ENCODE results near the gene PAIP1.

PAIP1 gene

DNA sequence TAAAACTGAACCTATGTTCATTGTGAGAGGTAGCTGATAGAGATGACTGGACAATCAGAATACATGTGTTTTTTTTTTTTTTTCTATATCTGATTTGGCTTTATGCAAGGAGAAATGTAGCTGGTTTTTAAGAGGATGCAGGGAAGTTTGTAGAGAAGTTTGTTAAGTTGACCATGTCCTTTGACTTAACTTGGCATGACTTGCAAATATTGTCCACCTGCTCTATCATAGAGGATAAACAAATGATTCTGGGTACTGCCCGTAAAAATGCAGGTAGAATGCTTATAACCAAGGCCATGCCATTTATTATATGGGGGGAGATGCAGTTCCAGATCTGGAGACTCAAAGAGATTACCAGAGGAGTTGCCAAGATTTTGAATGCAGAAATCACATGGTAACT, 32.4 kb upstream of the PAIP1 start:
- no peak for DNase-seq
- Histone ChIP-seq H3K4me1 (no peaks in the 10 kb centered on the region), H3K27me3 (no peaks in the 10 kb centered on the region), H3K9me3 (no peaks in the 10 kb centered on the region), H3K4me3 (no peak overlapping the region), H3K36me3 (no peaks in the 10 kb centered on the region), H3K27ac (no peak overlapping the region)
- intact Hi-C loops (cut with DNase I; ENCODE audit: low total_unique reads): no loop called here
- TF ChIP-seq, protein P1, sequence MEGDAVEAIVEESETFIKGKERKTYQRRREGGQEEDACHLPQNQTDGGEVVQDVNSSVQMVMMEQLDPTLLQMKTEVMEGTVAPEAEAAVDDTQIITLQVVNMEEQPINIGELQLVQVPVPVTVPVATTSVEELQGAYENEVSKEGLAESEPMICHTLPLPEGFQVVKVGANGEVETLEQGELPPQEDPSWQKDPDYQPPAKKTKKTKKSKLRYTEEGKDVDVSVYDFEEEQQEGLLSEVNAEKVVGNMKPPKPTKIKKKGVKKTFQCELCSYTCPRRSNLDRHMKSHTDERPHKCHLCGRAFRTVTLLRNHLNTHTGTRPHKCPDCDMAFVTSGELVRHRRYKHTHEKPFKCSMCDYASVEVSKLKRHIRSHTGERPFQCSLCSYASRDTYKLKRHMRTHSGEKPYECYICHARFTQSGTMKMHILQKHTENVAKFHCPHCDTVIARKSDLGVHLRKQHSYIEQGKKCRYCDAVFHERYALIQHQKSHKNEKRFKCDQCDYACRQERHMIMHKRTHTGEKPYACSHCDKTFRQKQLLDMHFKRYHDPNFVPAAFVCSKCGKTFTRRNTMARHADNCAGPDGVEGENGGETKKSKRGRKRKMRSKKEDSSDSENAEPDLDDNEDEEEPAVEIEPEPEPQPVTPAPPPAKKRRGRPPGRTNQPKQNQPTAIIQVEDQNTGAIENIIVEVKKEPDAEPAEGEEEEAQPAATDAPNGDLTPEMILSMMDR (IDR thresholded peaks at IDR 0.05): no peak

DNA sequence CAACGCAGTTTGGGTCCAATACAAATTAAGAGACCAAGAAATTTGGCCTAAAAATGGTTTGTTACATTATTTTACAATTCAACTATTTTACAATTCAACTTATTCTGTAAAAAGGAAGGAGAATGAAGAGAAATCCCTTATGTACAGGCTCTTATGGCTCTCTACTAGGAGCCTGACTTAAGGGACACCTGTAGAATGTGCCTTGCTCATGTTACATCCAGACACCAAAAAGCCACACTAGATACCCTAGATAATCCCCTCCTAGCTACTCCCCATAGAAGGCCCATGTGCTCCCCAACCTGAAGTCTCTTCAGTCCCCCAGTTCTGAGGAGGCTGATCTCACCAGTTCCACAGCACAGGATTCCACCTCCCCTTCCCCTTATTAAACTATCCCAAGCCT, 32.0 kb upstream of the PAIP1 start:
- Histone ChIP-seq H3K27ac (no peak overlapping the region), H3K36me3 (no peaks in the 10 kb centered on the region), H3K27me3 (no peaks in the 10 kb centered on the region), H3K4me1 (no peaks in the 10 kb centered on the region), H3K9me3 (no peaks in the 10 kb centered on the region), H3K4me3 (no peak overlapping the region)
- TF ChIP-seq, protein P1 (IDR thresholded peaks at IDR 0.05): no peak
- no peak for DNase-seq
- intact Hi-C loops (cut with DNase I; ENCODE audit: low total_unique reads): no loop called here

DNA sequence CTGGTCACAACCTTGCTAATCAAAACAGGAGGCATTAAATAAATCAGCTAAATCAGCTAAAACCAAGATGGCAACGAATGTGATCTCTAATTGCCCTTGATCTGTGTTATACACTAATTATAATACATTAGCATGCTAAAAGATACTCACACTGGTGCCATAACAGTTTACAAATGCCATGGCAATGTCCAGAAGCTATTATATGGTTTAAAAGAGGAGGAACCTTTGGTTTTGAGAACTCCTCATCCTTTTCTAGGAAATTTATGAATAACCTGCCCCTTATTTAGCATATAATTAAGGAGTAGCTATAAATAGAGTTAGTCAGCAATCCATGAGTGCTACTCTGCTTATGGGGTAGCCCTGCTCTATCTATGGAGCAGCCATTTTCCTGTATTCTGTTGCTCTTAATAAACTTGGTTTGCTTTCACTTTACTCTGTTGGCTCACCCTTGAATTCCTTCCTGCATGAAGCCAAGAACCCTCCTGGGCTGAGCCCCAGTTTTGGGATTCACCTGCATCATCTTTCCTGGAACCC, 27.4 kb upstream of the PAIP1 start:
- no peaks in the 10 kb centered on the region for H3K27me3 ChIP-seq
- no peak overlapping the region for H3K27ac ChIP-seq
- no peak overlapping the region for H3K4me3 ChIP-seq
- DNase-seq: no peak
- no peaks in the 10 kb centered on the region for H3K4me1 ChIP-seq
- intact Hi-C loops (cut with DNase I; ENCODE audit: low total_unique reads): no loop called here
- no peaks in the 10 kb centered on the region for H3K9me3 ChIP-seq
- peaks cover 0 to 5% (median 0%) of the 10 kb centered on the region in 3 donors for H3K36me3 ChIP-seq
- TF ChIP-seq, protein P1 (IDR thresholded peaks at IDR 0.05): no peak

- Histone ChIP-seq H3K9me3 (no peaks in the 10 kb centered on the region), H3K27me3 (no peaks in the 10 kb centered on the region), H3K27ac (no peak overlapping the region), H3K36me3 (peaks cover 0 to 5% (median 0%) of the 10 kb centered on the region in 3 donors), H3K4me3 (no peak overlapping the region), H3K4me1 (no peaks in the 10 kb centered on the region)
- no peak for DNase-seq
- intact Hi-C loops (cut with DNase I; ENCODE audit: low total_unique reads): no loop called here
- TF ChIP-seq, protein P1 (IDR thresholded peaks at IDR 0.05): no peak
These were observed 26.8 kb upstream of the PAIP1 start for GRCh38 chr5:43583724-43584123.

GRCh38 chr5:43582082-43583005, 25.5 kb upstream of the PAIP1 start:
- no peak for DNase-seq
- no peak overlapping the region for H3K4me3 ChIP-seq
- H3K36me3 ChIP-seq: peaks cover 0 to 5% (median 0%) of the 10 kb centered on the region in 3 donors
- intact Hi-C loops (cut with DNase I; ENCODE audit: low total_unique reads): no loop called here
- TF ChIP-seq, protein P1 (IDR thresholded peaks at IDR 0.05): no peak
- H3K9me3 ChIP-seq: no peaks in the 10 kb centered on the region
- H3K27ac ChIP-seq: no peak overlapping the region
- no peaks in the 10 kb centered on the region for H3K27me3 ChIP-seq
- H3K4me1 ChIP-seq: no peaks in the 10 kb centered on the region
